ENCODE data around the gene LTF. TPM values are rescaled to one million over a fixed set of nuclear protein-coding genes. Genes with fewer than 3 reads are reported as not detected.
A peak's percentile ranks its signal among the peaks of the same experiment; 100 is the strongest.
"Not testable (repeated sequence)": the region's sequence is repeated elsewhere in the genome, so short reads cannot be mapped to it uniquely, and the experiment has no call there.

The LTF gene
- total RNA-seq, 1 experiment from 2014 or later = not detected

DNA sequence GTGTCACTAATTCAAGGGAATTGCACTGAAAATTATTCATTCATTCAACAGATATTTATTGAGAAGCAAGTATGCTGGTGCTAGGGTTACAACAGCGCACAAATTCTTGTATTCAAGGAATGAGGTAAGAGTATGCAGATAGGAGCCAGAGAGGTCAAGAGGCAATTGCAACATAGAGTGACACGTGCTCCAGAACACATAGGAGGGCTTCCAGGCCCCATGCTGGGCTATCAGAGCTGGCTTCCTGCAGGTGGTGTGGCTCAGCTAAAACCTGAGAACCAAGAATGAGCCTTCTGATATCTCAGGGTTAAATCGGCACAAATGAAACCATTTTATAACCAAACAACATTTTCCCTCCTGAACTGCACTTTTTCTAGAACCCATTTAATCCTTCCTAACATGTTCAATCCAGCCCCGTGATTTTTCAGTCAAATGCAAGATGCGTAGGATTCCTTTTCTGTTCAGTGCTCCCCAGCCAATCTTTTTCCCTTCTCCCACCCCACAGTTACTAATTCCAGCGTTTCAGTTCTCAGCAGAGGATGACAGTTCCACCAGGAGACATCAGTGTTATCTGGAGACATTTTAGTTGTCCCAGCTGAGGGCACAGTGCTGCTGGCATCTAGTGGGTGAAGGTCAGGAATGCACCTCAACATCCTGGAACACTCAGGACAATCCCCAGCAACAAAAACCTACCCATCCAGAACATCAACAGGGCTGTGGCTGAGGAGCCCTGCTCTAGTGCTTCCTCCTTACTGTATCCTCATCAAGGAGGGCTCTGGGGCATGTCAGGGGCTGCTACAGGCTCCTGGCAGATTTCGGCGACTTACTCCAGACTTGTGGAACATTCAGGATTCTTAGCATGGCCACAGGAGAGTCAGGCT is 70.9 kb downstream of the LTF start:
- Histone ChIP-seq H3K36me3 (ENCODE audit: low read depth) (peaks cover 13% of the 10 kb centered on the region), H4K20me1 (ENCODE audit: insufficient read depth) (no peaks in the 10 kb centered on the region), H3K79me2 (ENCODE audit: low read depth) (peaks cover 48% of the 10 kb centered on the region), H3K4me1 (replicated peaks; ENCODE audit: insufficient read depth) (peaks cover 77% of the 10 kb centered on the region), H3K4me2 (peak overlapping the region; percentile 71), H3K4me3 (no peak overlapping the region), H3F3A (ENCODE audit: insufficient read depth, low read depth) (peaks cover 57% of the 10 kb centered on the region), H3K27me3 (ENCODE audit: insufficient read depth, low read depth) (no peaks in the 10 kb centered on the region), H2AFZ (no peak overlapping the region), H3K9me2 (ENCODE audit: insufficient read depth) (no peaks in the 10 kb centered on the region), H3K27ac (peak overlapping the region; percentile 95), H3K9me3 (ENCODE audit: insufficient read depth, low read depth) (no peaks in the 10 kb centered on the region)
- ChIA-PET CTCF (no interaction called here), POLR2A (ENCODE audit: unreplicated experiment) (no interaction called here)
- DNase-seq = peak in 1 of 2 experiments; percentile 91
- BruUV-seq (replicated peaks) = no TSS peak
- intact Hi-C loops (cut with micrococcal nuclease; ENCODE audit: unreplicated experiment) = no loop called here
- no peak for TF ChIP-seq EZH2 (IDR thresholded peaks at IDR 0.05; ENCODE audit: low read depth)
- TF ChIP-seq, protein P1, sequence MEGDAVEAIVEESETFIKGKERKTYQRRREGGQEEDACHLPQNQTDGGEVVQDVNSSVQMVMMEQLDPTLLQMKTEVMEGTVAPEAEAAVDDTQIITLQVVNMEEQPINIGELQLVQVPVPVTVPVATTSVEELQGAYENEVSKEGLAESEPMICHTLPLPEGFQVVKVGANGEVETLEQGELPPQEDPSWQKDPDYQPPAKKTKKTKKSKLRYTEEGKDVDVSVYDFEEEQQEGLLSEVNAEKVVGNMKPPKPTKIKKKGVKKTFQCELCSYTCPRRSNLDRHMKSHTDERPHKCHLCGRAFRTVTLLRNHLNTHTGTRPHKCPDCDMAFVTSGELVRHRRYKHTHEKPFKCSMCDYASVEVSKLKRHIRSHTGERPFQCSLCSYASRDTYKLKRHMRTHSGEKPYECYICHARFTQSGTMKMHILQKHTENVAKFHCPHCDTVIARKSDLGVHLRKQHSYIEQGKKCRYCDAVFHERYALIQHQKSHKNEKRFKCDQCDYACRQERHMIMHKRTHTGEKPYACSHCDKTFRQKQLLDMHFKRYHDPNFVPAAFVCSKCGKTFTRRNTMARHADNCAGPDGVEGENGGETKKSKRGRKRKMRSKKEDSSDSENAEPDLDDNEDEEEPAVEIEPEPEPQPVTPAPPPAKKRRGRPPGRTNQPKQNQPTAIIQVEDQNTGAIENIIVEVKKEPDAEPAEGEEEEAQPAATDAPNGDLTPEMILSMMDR (conservative IDR thresholded peaks at IDR 0.05) = no peak

DNA sequence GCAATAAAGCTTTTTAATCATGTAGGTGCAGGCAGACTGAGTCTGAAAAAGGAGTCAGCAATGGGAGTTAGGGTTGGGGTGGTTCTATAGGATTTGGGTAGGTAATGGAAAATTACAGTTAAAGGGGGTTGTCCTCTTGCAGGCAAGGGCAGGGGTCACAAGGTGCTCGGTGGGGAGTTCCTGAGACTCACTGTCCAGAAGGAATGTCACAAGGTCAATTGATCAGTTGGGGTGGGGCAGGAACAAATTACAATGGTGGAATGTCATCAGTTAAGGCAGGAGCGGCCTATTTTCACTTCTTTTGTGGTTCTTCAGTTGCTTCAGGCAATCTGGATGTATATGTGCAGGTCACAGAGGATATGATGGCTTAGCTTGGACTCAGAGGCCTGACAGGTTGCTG is 71.7 kb downstream of the LTF start:
- intact Hi-C loops (cut with micrococcal nuclease; ENCODE audit: unreplicated experiment) = no loop called here
- no peaks in the 10 kb centered on the region for H3K27me3 ChIP-seq (ENCODE audit: insufficient read depth, low read depth)
- H3K9me2 ChIP-seq (ENCODE audit: insufficient read depth) = no peaks in the 10 kb centered on the region
- ChIA-PET POLR2A (ENCODE audit: unreplicated experiment) (no interaction called here), CTCF (no interaction called here)
- peak overlapping the region; percentile 95 for H3K27ac ChIP-seq
- peak in 1 of 2 experiments; percentile 83 for DNase-seq
- H3K4me2 ChIP-seq = peak overlapping the region; percentile 95
- peaks cover 65% of the 10 kb centered on the region for H3F3A ChIP-seq (ENCODE audit: insufficient read depth, low read depth)
- TF ChIP-seq EZH2 (IDR thresholded peaks at IDR 0.05; ENCODE audit: low read depth) = no peak
- TF ChIP-seq, protein P1 (conservative IDR thresholded peaks at IDR 0.05) = no peak
- H3K36me3 ChIP-seq (ENCODE audit: low read depth) = peaks cover 21% of the 10 kb centered on the region
- no TSS peak for BruUV-seq (replicated peaks)
- H3K79me2 ChIP-seq (ENCODE audit: low read depth) = peaks cover 53% of the 10 kb centered on the region
- H3K4me3 ChIP-seq = peak overlapping the region; percentile 62
- H4K20me1 ChIP-seq (ENCODE audit: insufficient read depth) = no peaks in the 10 kb centered on the region
- no peaks in the 10 kb centered on the region; the same call in 1 of the 2 replicates for H3K9me3 ChIP-seq (ENCODE audit: insufficient read depth, low read depth)
- H2AFZ ChIP-seq = no peak overlapping the region
- H3K4me1 ChIP-seq (replicated peaks; ENCODE audit: insufficient read depth) = peaks cover 85% of the 10 kb centered on the region

DNA sequence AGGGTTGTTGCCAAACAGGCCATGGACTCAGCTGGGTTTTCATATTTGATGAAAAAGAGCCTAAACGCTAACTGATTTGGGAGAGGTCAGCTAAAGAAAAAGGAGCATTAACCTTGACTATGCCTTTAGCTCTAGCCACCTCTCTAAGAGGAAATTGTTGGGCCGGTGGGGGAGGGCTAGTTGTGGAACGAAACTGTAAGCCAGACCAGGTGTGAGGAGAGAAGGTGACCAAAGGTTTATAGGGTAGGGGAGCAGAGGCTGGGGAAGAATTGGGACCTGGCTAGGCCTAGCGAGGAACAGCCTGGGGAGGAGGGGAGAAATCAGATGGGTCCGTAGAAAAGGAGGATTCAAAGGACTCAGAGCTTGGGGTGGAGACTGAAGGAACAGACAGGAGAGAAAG is 73.2 kb downstream of the LTF start:
- Histone ChIP-seq H3K4me2 (peak overlapping the region; percentile 95), H3K79me2 (ENCODE audit: low read depth) (peaks cover 51% of the 10 kb centered on the region), H3K27ac (peak overlapping the region; percentile 95), H3K4me1 (replicated peaks; ENCODE audit: insufficient read depth) (peaks cover 94% of the 10 kb centered on the region), H3K4me3 (peak overlapping the region; percentile 62), H3F3A (ENCODE audit: insufficient read depth, low read depth) (peaks cover 73% of the 10 kb centered on the region), H3K36me3 (ENCODE audit: low read depth) (peaks cover 26% of the 10 kb centered on the region)
- intact Hi-C loops (cut with micrococcal nuclease; ENCODE audit: unreplicated experiment); DNase-seq; H3K9me2 ChIP-seq (ENCODE audit: insufficient read depth); CTCF ChIA-PET; BruUV-seq (replicated peaks); H2AFZ ChIP-seq; H4K20me1 ChIP-seq (ENCODE audit: insufficient read depth); POLR2A ChIA-PET (ENCODE audit: unreplicated experiment); H3K9me3 ChIP-seq (ENCODE audit: insufficient read depth, low read depth); H3K27me3 ChIP-seq (ENCODE audit: insufficient read depth, low read depth): not testable (repeated sequence)
